DND-41 (cell line): ENCODE measurements around the gene GALNT18.

Experiments
- ATAC-seq: fragments of 200-7000 bp; cut with Tn5 transposase; 3 replicates; pipeline ENCODE4 v1.9.1; 2021; ENCODE audit warnings: low read depth; ENCODE audit not compliant: insufficient read depth
- DNase-seq: peaks from one replicate; pipeline ENCODE4 v3.0.0-alpha.2; 2020
- H2AFZ ChIP-seq: 2 replicates; pipeline ENCODE4 v1.6.0; 2012; ENCODE audit warnings: low read depth, low read length
- H3K27ac ChIP-seq: 2 replicates; pipeline ENCODE4 v1.5.1; 2012; ENCODE audit warnings: low read length, inconsistent platforms
- H3K27me3 ChIP-seq: fragments of 200-600 bp; sonication (generic); 2 replicates; pipeline ENCODE4 v1.6.0; 2012; ENCODE audit warnings: low read length, mild to moderate bottlenecking, inconsistent platforms; ENCODE audit not compliant: insufficient read depth, poor library complexity
- H3K36me3 ChIP-seq: 2 replicates; pipeline ENCODE4 v1.5.1; 2012; ENCODE audit warnings: low read length, inconsistent platforms; ENCODE audit not compliant: insufficient read depth
- H3K4me1 ChIP-seq: 2 replicates; pipeline ENCODE4 v1.5.1; 2012; ENCODE audit warnings: mild to moderate bottlenecking, low read length; ENCODE audit not compliant: insufficient read depth
- H3K4me2 ChIP-seq: 2 replicates; pipeline ENCODE4 v1.6.0; 2012; ENCODE audit warnings: mild to moderate bottlenecking, moderate library complexity, low read length, inconsistent platforms; ENCODE audit not compliant: insufficient read depth
- H3K4me3 ChIP-seq, 2 experiments: fragments of 200-600 bp in 1 of 2; shearing (Covaris generic) in 1 of 2; 2 replicates each; pipeline ENCODE4 v1.5.1; 2012 to 2016; ENCODE audit warnings: inconsistent platforms in 2 of 2, low read length in 2 of 2, mild to moderate bottlenecking in 2 of 2, low read depth in 1 of 2, moderate library complexity in 1 of 2
- H3K79me2 ChIP-seq: 2 replicates; pipeline ENCODE4 v1.6.0; 2012; ENCODE audit warnings: low read length, inconsistent platforms; ENCODE audit not compliant: insufficient read depth
- H3K9ac ChIP-seq: 2 replicates; pipeline ENCODE4 v1.6.0; 2012; ENCODE audit warnings: low read depth, mild to moderate bottlenecking, inconsistent platforms, low read length, moderate library complexity
- H3K9me3 ChIP-seq: 2 replicates; pipeline ENCODE4 v1.5.1; 2012; ENCODE audit warnings: low read length, moderate library complexity, mild to moderate bottlenecking, inconsistent platforms; ENCODE audit not compliant: insufficient read depth, severe bottlenecking
- H4K20me1 ChIP-seq: 2 replicates; pipeline ENCODE4 v1.6.0; 2012; ENCODE audit warnings: low read length; ENCODE audit not compliant: insufficient read depth
- CTCF ChIP-seq: IDR thresholded peaks from 2 replicates; pipeline ENCODE4 v1.5.1; 2012; ENCODE audit warnings: borderline replicate concordance, low read length, moderate library complexity, mild to moderate bottlenecking; ENCODE audit not compliant: poor library complexity, severe bottlenecking; ENCODE audit errors: extremely low read depth
- EZH2 ChIP-seq: IDR thresholded peaks from 3 replicates; pipeline ENCODE4 v1.6.1; 2012; ENCODE audit warnings: borderline replicate concordance, low read depth, mild to moderate bottlenecking, moderate library complexity, low read length, inconsistent platforms; ENCODE audit not compliant: severe bottlenecking

Gene GALNT18

GRCh38 chr11:11476971-11477645 is 144.7 kb downstream of the GALNT18 start:
- Histone ChIP-seq H3K4me3 (no peak overlapping the region), H3K27ac (no peak overlapping the region), H3K36me3 (no peaks in the 10 kb centered on the region), H3K9ac (no peak overlapping the region), H3K4me2 (no peak overlapping the region), H2AFZ (no peak overlapping the region), H4K20me1 (no peaks in the 10 kb centered on the region), H3K27me3 (peaks cover 27% of the 10 kb centered on the region), H3K79me2 (no peaks in the 10 kb centered on the region), H3K9me3 (no peaks in the 10 kb centered on the region), H3K4me1 (no peaks in the 10 kb centered on the region)
- DNase-seq (no peak), ATAC-seq (no peak)
- TF ChIP-seq CTCF (no peak), EZH2 (no peak)

- TF ChIP-seq CTCF = no peak
- no peak for TF ChIP-seq EZH2
- no peak overlapping the region for H3K27ac ChIP-seq
- no peaks in the 10 kb centered on the region for H3K79me2 ChIP-seq
- DNase-seq (no peak), ATAC-seq (no peak)
- no peaks in the 10 kb centered on the region for H3K9me3 ChIP-seq
- H3K4me3 ChIP-seq = no peak overlapping the region
- H3K27me3 ChIP-seq = peaks cover 27% of the 10 kb centered on the region
- no peak overlapping the region for H2AFZ ChIP-seq
- H3K36me3 ChIP-seq = no peaks in the 10 kb centered on the region
- no peaks in the 10 kb centered on the region for H4K20me1 ChIP-seq
- no peaks in the 10 kb centered on the region for H3K4me1 ChIP-seq
- H3K9ac ChIP-seq = no peak overlapping the region
- no peak overlapping the region for H3K4me2 ChIP-seq
These were observed 145.3 kb downstream of the GALNT18 start for GRCh38 chr11:11476499-11476898.

GRCh38 chr11:11472106-11472505 is 149.7 kb downstream of the GALNT18 start:
- Histone ChIP-seq H2AFZ (no peak overlapping the region), H3K79me2 (no peaks in the 10 kb centered on the region), H3K27ac (no peak overlapping the region), H4K20me1 (no peaks in the 10 kb centered on the region; the same call in 1 of the 2 replicates), H3K36me3 (no peaks in the 10 kb centered on the region), H3K4me2 (no peak overlapping the region), H3K9me3 (no peaks in the 10 kb centered on the region), H3K4me1 (no peaks in the 10 kb centered on the region), H3K27me3 (peaks cover 11% of the 10 kb centered on the region), H3K4me3 (no peak overlapping the region), H3K9ac (no peak overlapping the region)
- ATAC-seq = no peak
- no peak for DNase-seq
- no peak for TF ChIP-seq EZH2
- TF ChIP-seq CTCF = no peak

DNA sequence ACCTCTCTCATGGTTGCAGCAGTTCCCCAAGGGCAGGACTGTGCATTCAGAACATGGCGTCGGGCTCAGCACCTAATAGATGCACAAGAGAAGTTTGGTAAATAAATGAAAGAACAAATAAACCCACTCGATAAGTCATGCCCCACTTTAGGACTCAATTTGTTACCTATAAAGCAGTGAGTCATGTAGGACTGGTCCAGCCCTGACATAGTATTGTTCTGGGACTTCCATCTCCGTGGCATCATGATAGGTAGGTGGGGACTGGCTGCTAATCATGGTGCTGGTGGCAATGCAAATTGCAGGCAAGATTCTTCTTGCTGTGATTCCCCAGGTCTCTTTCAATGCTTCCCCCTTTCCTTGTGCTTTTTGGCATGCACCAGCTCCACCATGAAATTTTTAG is 150.6 kb downstream of the GALNT18 start:
- H3K27ac ChIP-seq = no peak overlapping the region
- TF ChIP-seq EZH2 (no peak), CTCF (no peak)

More for the DNA sequence above, 150.6 kb downstream of the GALNT18 start:
- Histone ChIP-seq H3K4me3 (no peak overlapping the region), H3K9ac (no peak overlapping the region), H3K4me1 (no peaks in the 10 kb centered on the region), H2AFZ (no peak overlapping the region), H3K36me3 (no peaks in the 10 kb centered on the region), H3K79me2 (no peaks in the 10 kb centered on the region), H3K4me2 (no peak overlapping the region), H3K27me3 (peaks cover 8% of the 10 kb centered on the region), H4K20me1 (no peaks in the 10 kb centered on the region; the same call in 1 of the 2 replicates), H3K9me3 (no peaks in the 10 kb centered on the region)
- ATAC-seq (no peak), DNase-seq (no peak)
